ENCODE results near the gene KIRREL1.

KIRREL1 gene

GRCh38 chr1:158007667-158008386, 14.4 kb downstream of the KIRREL1 start:
- no peak for DNase-seq (ENCODE audit: low read depth)

GRCh38 chr1:158008630-158009029, 15.2 kb downstream of the KIRREL1 start:
- DNase-seq (ENCODE audit: low read depth) = no peak

GRCh38 chr1:158011714-158012113, 18.3 kb downstream of the KIRREL1 start:
- no peak for DNase-seq (ENCODE audit: low read depth)

GRCh38 chr1:158013840-158014730, 20.6 kb downstream of the KIRREL1 start:
- DNase-seq (ENCODE audit: low read depth) = no peak

- no peak for DNase-seq (ENCODE audit: low read depth)
Observed at GRCh38 chr1:158014731-158015320, 21.4 kb downstream of the KIRREL1 start.

GRCh38 chr1:158016651-158017335, 23.3 kb downstream of the KIRREL1 start:
- no peak for DNase-seq (ENCODE audit: low read depth)

GRCh38 chr1:158017800-158018595, 24.6 kb downstream of the KIRREL1 start:
- no peak for DNase-seq (ENCODE audit: low read depth)

- DNase-seq (ENCODE audit: low read depth) = peak; percentile 89
Observed at GRCh38 chr1:158019171-158019868, 25.9 kb downstream of the KIRREL1 start.

GRCh38 chr1:158020259-158020885, 26.9 kb downstream of the KIRREL1 start:
- no peak for DNase-seq (ENCODE audit: low read depth)

GRCh38 chr1:158020886-158021620, 27.6 kb downstream of the KIRREL1 start:
- DNase-seq (ENCODE audit: low read depth) = no peak

GRCh38 chr1:158021721-158022120, 28.3 kb downstream of the KIRREL1 start:
- no peak for DNase-seq (ENCODE audit: low read depth)

GRCh38 chr1:158022554-158023312, 29.3 kb downstream of the KIRREL1 start:
- no peak for DNase-seq (ENCODE audit: low read depth)

GRCh38 chr1:158024737-158025136, 31.3 kb downstream of the KIRREL1 start:
- DNase-seq (ENCODE audit: low read depth) = no peak

- no peak for DNase-seq (ENCODE audit: low read depth)
Observed at GRCh38 chr1:158025576-158026230, 32.3 kb downstream of the KIRREL1 start.

GRCh38 chr1:158026651-158027050, 33.2 kb downstream of the KIRREL1 start:
- DNase-seq (ENCODE audit: low read depth) = no peak

- no peak for DNase-seq (ENCODE audit: low read depth)
Observed at GRCh38 chr1:158027508-158027907, 34.1 kb downstream of the KIRREL1 start.

- no peak for DNase-seq (ENCODE audit: low read depth)
Observed at GRCh38 chr1:158028969-158029368, 35.5 kb downstream of the KIRREL1 start.

GRCh38 chr1:158035014-158035413, 41.6 kb downstream of the KIRREL1 start:
- no peak for DNase-seq (ENCODE audit: low read depth)
